K562 (cell line): ENCODE measurements around the gene PHACTR3.

ENCODE experiments used
- CTCF ChIP-seq, 3 experiments: IDR thresholded peaks in 2 of 3; conservative IDR thresholded peaks in 1 of 3; 2 replicates each; pipeline ENCODE4 v1.5.1; 2011 to 2012; ENCODE audit warnings: low read length in 3 of 3, mild to moderate bottlenecking in 3 of 3, control low read depth in 2 of 3, improper control_type of control experiment in 1 of 3, inconsistent platforms in 1 of 3, low read depth in 1 of 3, mixed read lengths in 1 of 3, moderate library complexity in 1 of 3; ENCODE audit not compliant: insufficient read depth in 2 of 3
- DPF2 ChIP-seq: fragments of 450-650 bp; IDR thresholded peaks from 2 replicates; pipeline ENCODE4 v1.6.1; 2016
- EP300 ChIP-seq: IDR thresholded peaks from 2 replicates; pipeline ENCODE4 v1.6.1; 2012; ENCODE audit warnings: low read length, improper control_type of control experiment
- EZH2 ChIP-seq: IDR thresholded peaks from 2 replicates; pipeline ENCODE4 v1.6.1; 2012; ENCODE audit warnings: low read depth, mild to moderate bottlenecking, inconsistent platforms, low read length, borderline replicate concordance
- NRF1 ChIP-seq, 2 experiments: fragments of 450-650 bp; IDR thresholded peaks in 1 of 2; conservative IDR thresholded peaks in 1 of 2; 2 replicates each; pipeline ENCODE4 v1.6.1; 2014; ENCODE audit warnings: mild to moderate bottlenecking in 2 of 2
- PHF21A ChIP-seq: fragments of 450-650 bp; IDR thresholded peaks from 2 replicates; pipeline ENCODE4 v1.6.1; 2017; ENCODE audit warnings: low read depth, borderline replicate concordance
- PRDM10 ChIP-seq: fragments of 450-650 bp; IDR thresholded peaks from 2 replicates; pipeline ENCODE4 v1.6.1; 2018; ENCODE audit not compliant: partially characterized antibody
- RCOR1 ChIP-seq, 2 experiments: IDR thresholded peaks; 2 replicates each; pipeline ENCODE4 v1.6.1; 2012; ENCODE audit warnings: low read depth in 2 of 2, low read length in 2 of 2, borderline replicate concordance in 1 of 2, improper control_type of control experiment in 1 of 2
- ZNF263 ChIP-seq: sonication (generic); formaldehyde crosslinking; IDR thresholded peaks from 2 replicates; pipeline ENCODE4 v1.8.0; 2022; ENCODE audit warnings: mild to moderate bottlenecking, missing genetic modification reagents, borderline replicate concordance
- ZNF507 ChIP-seq: conservative IDR thresholded peaks from 2 replicates; pipeline ENCODE4 v1.6.1; 2017; ENCODE audit warnings: missing genetic modification characterization, missing compliant biosample characterization
- ZNF707 ChIP-seq: fragments of 250-450 bp; sonication (Bioruptor Pico); conservative IDR thresholded peaks from 2 replicates; pipeline ENCODE4 v1.8.0; 2022; ENCODE audit warnings: inconsistent platforms, mild to moderate bottlenecking, moderate library complexity

- TF ChIP-seq ZNF507 (tag) (no peak), DPF2 (no peak), RCOR1 (IDR thresholded peaks at IDR 0.05; ENCODE audit: borderline replicate concordance in 1 of 2, low read depth in 2 of 2, low read length in 2 of 2) (no peak), PHF21A (no peak), NRF1 (conservative IDR thresholded peaks at IDR 0.05 in 1 of 2, IDR thresholded peaks at IDR 0.05 in 1 of 2) (no peak), EZH2 (no peak), ZNF707 (no peak), PRDM10 (no peak), CTCF (IDR thresholded peaks at IDR 0.05 in 2 of 3, conservative IDR thresholded peaks at IDR 0.05 in 1 of 3; ENCODE audit: insufficient read depth in 2 of 3, low read depth in 1 of 3, low read length in 3 of 3) (no peak), EP300 (no peak), ZNF263 (CRISPR knock-in tag) (no peak)
Measured at GRCh38 chr20:59632541-59633113, 28.3 kb downstream of the PHACTR3 start.
